Esophagus squamous epithelium (tissue), 5 donors: ENCODE measurements around the gene PHC2. TPM values are rescaled to one million over a fixed set of nuclear protein-coding genes. Genes with fewer than 3 reads are reported as not detected.

ENCODE experiments used
- DNase-seq: peaks from one replicate; lab custom pipeline; 2025; lab: John Stamatoyannopoulos, UW
- H3K27ac ChIP-seq, 4 donors: fragments of 200-600 bp; sonication (generic); one replicate each; pipeline ENCODE4 v1.5.1; 2016 to 2019; ENCODE audit warnings: mild to moderate bottlenecking in 1 of 4
- H3K27me3 ChIP-seq, 4 donors: fragments of 200-600 bp; sonication (generic); 1 replicate in 3 of 4; 2 replicates in 1 of 4; pipeline versions ENCODE4 v1.5.1 to v1.6.0; 2017 to 2021; ENCODE audit warnings: antibody characterized with exemption in 1 of 4
- H3K36me3 ChIP-seq, 3 donors: fragments of 200-600 bp; sonication (generic); one replicate each; pipeline ENCODE4 v1.5.1; 2016 to 2019
- H3K4me1 ChIP-seq, 3 donors: fragments of 200-600 bp; sonication (generic); one replicate each; pipeline ENCODE4 v1.5.1; 2017 to 2019
- H3K4me3 ChIP-seq, 4 donors: fragments of 200-600 bp; sonication (generic); 1 replicate in 3 of 4; 2 replicates in 1 of 4; pipeline ENCODE4 v1.5.1; 2016 to 2019; ENCODE audit warnings: mild to moderate bottlenecking in 2 of 4, moderate library complexity in 1 of 4
- H3K9me3 ChIP-seq, 3 donors: fragments of 200-600 bp; sonication (generic); one replicate each; pipeline ENCODE4 v1.5.1; 2016 to 2019
- CTCF ChIP-seq, 6 experiments: fragments of 450-650 bp in 4 of 6; fragments of 200-600 bp in 2 of 6; sonication (generic) in 2 of 6; IDR thresholded peaks; one replicate each; pipeline ENCODE4 v1.5.1; 2016 to 2019; ENCODE audit warnings: antibody characterized with exemption in 6 of 6, mild to moderate bottlenecking in 4 of 6, moderate library complexity in 4 of 6
- POLR2A ChIP-seq, 4 donors: fragments of 450-650 bp; IDR thresholded peaks; one replicate each; pipeline ENCODE4 v1.6.1; 2017; ENCODE audit warnings: antibody characterized with exemption in 4 of 4, mild to moderate bottlenecking in 4 of 4, moderate library complexity in 3 of 4
- WGBS, 2 donors: methylation state at CpG; one replicate each; pipeline ENCODE4 v1.1.5; 2018; 5-methylcytosine and 5-hydroxymethylcytosine counted together
- intact Hi-C: fragments of 100-400 bp; cut with DNase I; formaldehyde crosslinking; loops from one replicate; pipeline ENCODE4 v1.15.0; 2022
- total RNA-seq, 4 donors: library from RNA; depleted of rRNA; stranded (reverse); fragments of >200 nt; gene quantifications; one replicate each; pipeline ENCODE4 v1.1.0, GENCODE V29; 2016
- donor health status: DM: yes; HTN: yes; CAD: no.

The PHC2 gene
- total RNA-seq, 4 donors from 2014 or later = 27.4 to 92.1 (median 50.6) TPM

- WGBS, 2 donors = 80 to 100% methylated on average over 1 to 2 of the region's 4 CpGs
- intact Hi-C loops = loop anchor here (5.0 to 10.0 kb wide), 2 partner anchors 93 to 171 kb away; no protein-coding TSS in a partner anchor
These were observed 37.1 kb upstream of the PHC2 start for GRCh38 chr1:33468011-33468410.

GRCh38 chr1:33466159-33466558, 35.3 kb upstream of the PHC2 start:
- WGBS, 2 donors = 64 to 75% methylated on average over 6 of the region's 6 CpGs
- H3K36me3 ChIP-seq = no peaks in the 10 kb centered on the region
- no peak for DNase-seq
- intact Hi-C loops = loop anchor here (5.0 to 10.0 kb wide), 2 partner anchors 91 to 169 kb away; no protein-coding TSS in a partner anchor
- peaks cover 0 to 44% (median 2%) of the 10 kb centered on the region in 3 donors for H3K4me1 ChIP-seq
- no peak overlapping the region for H3K4me3 ChIP-seq
- H3K27me3 ChIP-seq = no peaks in the 10 kb centered on the region
- H3K9me3 ChIP-seq = no peaks in the 10 kb centered on the region
- H3K27ac ChIP-seq = peak overlapping the region in 1 of 4 donors; percentile 16
- TF ChIP-seq POLR2A (IDR thresholded peaks at IDR 0.05) (no peak), CTCF (IDR thresholded peaks at IDR 0.05) (no peak)

More at GRCh38 chr1:33468011-33468410, 37.1 kb upstream of the PHC2 start:
- no peak for DNase-seq
- H3K27ac ChIP-seq = no peak overlapping the region
- no peaks in the 10 kb centered on the region for H3K9me3 ChIP-seq
- H3K4me1 ChIP-seq = peaks cover 0 to 44% (median 6%) of the 10 kb centered on the region in 3 donors
- H3K27me3 ChIP-seq = no peaks in the 10 kb centered on the region
- no peak for TF ChIP-seq POLR2A (IDR thresholded peaks at IDR 0.05)
- TF ChIP-seq CTCF (IDR thresholded peaks at IDR 0.05) = no peak
- H3K4me3 ChIP-seq = no peak overlapping the region
- H3K36me3 ChIP-seq = no peaks in the 10 kb centered on the region

GRCh38 chr1:33465316-33465715, 34.4 kb upstream of the PHC2 start:
- Histone ChIP-seq H3K27ac (no peak overlapping the region), H3K4me3 (no peak overlapping the region), H3K36me3 (no peaks in the 10 kb centered on the region), H3K27me3 (no peaks in the 10 kb centered on the region), H3K4me1 (peaks cover 0 to 44% (median 6%) of the 10 kb centered on the region in 3 donors), H3K9me3 (no peaks in the 10 kb centered on the region)
- intact Hi-C loops = loop anchor here (5.0 to 10.0 kb wide), 2 partner anchors 91 to 168 kb away; no protein-coding TSS in a partner anchor
- 69 to 87% methylated on average over 2 of the region's 2 CpGs for WGBS, 2 donors
- DNase-seq = no peak
- TF ChIP-seq CTCF (IDR thresholded peaks at IDR 0.05) (no peak), POLR2A (IDR thresholded peaks at IDR 0.05) (no peak)

- TF ChIP-seq CTCF (IDR thresholded peaks at IDR 0.05) = no peak
- TF ChIP-seq POLR2A (IDR thresholded peaks at IDR 0.05) = no peak
- no peaks in the 10 kb centered on the region for H3K36me3 ChIP-seq
- peaks cover 0 to 44% (median 12%) of the 10 kb centered on the region in 3 donors for H3K4me1 ChIP-seq
- H3K9me3 ChIP-seq = no peaks in the 10 kb centered on the region
- 83 to 100% methylated on average over 3 of the region's 3 CpGs for WGBS, 2 donors
- H3K27me3 ChIP-seq = no peaks in the 10 kb centered on the region
- DNase-seq = no peak
- no peak overlapping the region for H3K27ac ChIP-seq
- intact Hi-C loops = loop anchor here (10.0 kb wide), 1 partner anchor 90 kb away; no protein-coding TSS in a partner anchor
- no peak overlapping the region for H3K4me3 ChIP-seq
These were observed 33.7 kb upstream of the PHC2 start for GRCh38 chr1:33464552-33464951.

- no peaks in the 10 kb centered on the region for H3K27me3 ChIP-seq
- no peak for DNase-seq
- intact Hi-C loops = loop anchor here (10.0 kb wide), 1 partner anchor 88 kb away; no protein-coding TSS in a partner anchor
- peak overlapping the region in 3 of 4 donors; percentile 21 to 81 (median 36) for H3K27ac ChIP-seq
- WGBS, 2 donors = 77 to 79% methylated on average over 6 to 8 of the region's 8 CpGs
- no peaks in the 10 kb centered on the region for H3K9me3 ChIP-seq
- H3K4me1 ChIP-seq = peaks cover 0 to 53% (median 18%) of the 10 kb centered on the region in 3 donors
- H3K4me3 ChIP-seq = no peak overlapping the region
- TF ChIP-seq POLR2A (IDR thresholded peaks at IDR 0.05) (no peak), CTCF (IDR thresholded peaks at IDR 0.05) (no peak)
- H3K36me3 ChIP-seq = no peaks in the 10 kb centered on the region
These were observed 31.7 kb upstream of the PHC2 start for GRCh38 chr1:33462405-33463164.
